ENCODE results near the gene HYOU1. TPM values are rescaled to one million over a fixed set of nuclear protein-coding genes. Genes with fewer than 3 reads are reported as not detected.

Gene HYOU1
- total RNA-seq, 1 experiment from 2014 or later = 228 TPM

GRCh38 chr11:119088406-119088805 is 31.4 kb upstream of the HYOU1 start:
- Histone ChIP-seq H4K91ac (ENCODE audit: insufficient read length, low read depth, low read length) (no peak overlapping the region), H2AFZ (ENCODE audit: low read length) (no peak overlapping the region), H2BK12ac (ENCODE audit: insufficient read length, low read depth, low read length) (no peak overlapping the region), H3K27ac (ENCODE audit: insufficient read length, low read depth, low read length) (no peak overlapping the region), H4K5ac (ENCODE audit: insufficient read length, low read depth, low read length) (no peak overlapping the region), H3K23me2 (ENCODE audit: insufficient read length, low read depth, low read length, poor library complexity, severe bottlenecking) (peaks cover 11% of the 10 kb centered on the region), H3K4me1 (ENCODE audit: insufficient read depth, low read length) (no peaks in the 10 kb centered on the region; the same call in 1 of the 2 replicates), H3K27me3 (ENCODE audit: insufficient read depth, low read length) (no peaks in the 10 kb centered on the region), H3K4ac (ENCODE audit: low read depth, low read length) (no peak overlapping the region), H4K8ac (replicated peaks; ENCODE audit: insufficient read length, low read depth, low read length) (no peak overlapping the region), H2BK120ac (ENCODE audit: low read depth, low read length, poor library complexity, severe bottlenecking) (no peak overlapping the region), H3T11ph (ENCODE audit: low read length) (no peak overlapping the region), H3K56ac (ENCODE audit: insufficient read length, low read depth, low read length) (no peak overlapping the region), H2BK15ac (ENCODE audit: low read depth, low read length) (no peak overlapping the region), H2BK20ac (ENCODE audit: low read depth, low read length, poor library complexity, severe bottlenecking) (no peak overlapping the region), H4K20me1 (ENCODE audit: control insufficient read depth, insufficient read depth, insufficient read length) (no peaks in the 10 kb centered on the region), H3K79me1 (ENCODE audit: insufficient read depth, low read depth, low read length, poor library complexity, severe bottlenecking) (no peaks in the 10 kb centered on the region), H3K9ac (ENCODE audit: extremely low read depth, insufficient read length, low read length) (no peak overlapping the region), H3K23ac (ENCODE audit: insufficient read length, low read depth, low read length) (no peak overlapping the region), H3K18ac (ENCODE audit: insufficient read length, low read depth, low read length) (no peak overlapping the region), H3K79me2 (ENCODE audit: insufficient read depth, low read length) (peaks cover 4% of the 10 kb centered on the region; the same call in 1 of the 2 replicates), H3K9me3 (ENCODE audit: control insufficient read depth, low read depth, low read length) (no peaks in the 10 kb centered on the region), H2BK5ac (ENCODE audit: insufficient read length, low read length) (no peak overlapping the region), H3K14ac (ENCODE audit: insufficient read depth, low read length) (no peak overlapping the region), H3K4me2 (ENCODE audit: insufficient read depth, insufficient read length, low read length) (no peak overlapping the region), H2AK5ac (ENCODE audit: insufficient read length, low read length) (no peak overlapping the region)
- Mint-ChIP-seq H3K4me3 (no peak overlapping the region), H3K4me1 (peaks cover 24 to 29% of the 10 kb centered on the region in 2 experiments), H3K36me3 (ENCODE audit: insufficient read depth in 1 of 3, low read depth in 3 of 3) (peaks cover 10 to 31% (median 25%) of the 10 kb centered on the region in 3 experiments), H3K9me3 (no peaks in the 10 kb centered on the region), H3K27me3 (ENCODE audit: low read depth) (no peaks in the 10 kb centered on the region), H3K27ac (peak overlapping the region in 1 of 3 experiments; percentile 12; a peak in 4 of 7 replicates)
- no CpG with 5 or more reads among the region's 9 CpGs for WGBS (ENCODE audit: extremely low coverage, insufficient read length, low lambda C conversion rate)
- TF ChIP-seq, protein P1, sequence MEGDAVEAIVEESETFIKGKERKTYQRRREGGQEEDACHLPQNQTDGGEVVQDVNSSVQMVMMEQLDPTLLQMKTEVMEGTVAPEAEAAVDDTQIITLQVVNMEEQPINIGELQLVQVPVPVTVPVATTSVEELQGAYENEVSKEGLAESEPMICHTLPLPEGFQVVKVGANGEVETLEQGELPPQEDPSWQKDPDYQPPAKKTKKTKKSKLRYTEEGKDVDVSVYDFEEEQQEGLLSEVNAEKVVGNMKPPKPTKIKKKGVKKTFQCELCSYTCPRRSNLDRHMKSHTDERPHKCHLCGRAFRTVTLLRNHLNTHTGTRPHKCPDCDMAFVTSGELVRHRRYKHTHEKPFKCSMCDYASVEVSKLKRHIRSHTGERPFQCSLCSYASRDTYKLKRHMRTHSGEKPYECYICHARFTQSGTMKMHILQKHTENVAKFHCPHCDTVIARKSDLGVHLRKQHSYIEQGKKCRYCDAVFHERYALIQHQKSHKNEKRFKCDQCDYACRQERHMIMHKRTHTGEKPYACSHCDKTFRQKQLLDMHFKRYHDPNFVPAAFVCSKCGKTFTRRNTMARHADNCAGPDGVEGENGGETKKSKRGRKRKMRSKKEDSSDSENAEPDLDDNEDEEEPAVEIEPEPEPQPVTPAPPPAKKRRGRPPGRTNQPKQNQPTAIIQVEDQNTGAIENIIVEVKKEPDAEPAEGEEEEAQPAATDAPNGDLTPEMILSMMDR (conservative IDR thresholded peaks at IDR 0.05) = no peak
- no peak for DNase-seq

All from H9 (cell line).